RCC 7860 (cell line): Measurements from ENCODE around the gene GPX7.

ENCODE experiments used
- DNase-seq: peaks from one replicate; pipeline ENCODE4 v3.0.0-alpha.2; 2015; ENCODE audit warnings: low spot score
- FAIRE-seq: peaks from 2 replicates; lab custom pipeline; 2012; peaks lifted over from hg19 to GRCh38; lab: Jason Lieb, UNC

Gene GPX7

DNA sequence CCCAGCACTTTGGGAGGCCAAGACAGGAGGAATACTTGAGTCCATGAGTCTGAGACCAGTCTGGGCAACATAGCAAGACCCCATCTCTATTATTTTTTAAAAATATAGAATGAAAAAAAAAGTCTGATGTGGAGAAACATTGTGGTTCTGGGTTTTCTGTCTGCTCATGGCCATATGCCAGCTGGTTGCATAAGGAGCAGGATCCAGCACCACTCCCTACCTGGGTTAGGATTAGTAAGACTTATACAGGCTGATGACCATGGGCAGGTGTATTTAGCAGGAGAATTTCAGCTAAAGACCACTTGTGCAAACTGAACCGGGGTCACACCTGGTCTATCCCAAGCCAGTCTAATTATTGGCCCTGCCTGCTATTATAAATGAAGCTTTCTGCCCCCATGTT is 16.7 kb upstream of the GPX7 start:
- DNase-seq (no peak), FAIRE-seq (no peak)

GRCh38 chr1:52588027-52588426 is 14.1 kb upstream of the GPX7 start:
- DNase-seq (no peak), FAIRE-seq (no peak)

GRCh38 chr1:52588535-52588934 is 13.6 kb upstream of the GPX7 start:
- no peak for FAIRE-seq
- no peak for DNase-seq

DNA sequence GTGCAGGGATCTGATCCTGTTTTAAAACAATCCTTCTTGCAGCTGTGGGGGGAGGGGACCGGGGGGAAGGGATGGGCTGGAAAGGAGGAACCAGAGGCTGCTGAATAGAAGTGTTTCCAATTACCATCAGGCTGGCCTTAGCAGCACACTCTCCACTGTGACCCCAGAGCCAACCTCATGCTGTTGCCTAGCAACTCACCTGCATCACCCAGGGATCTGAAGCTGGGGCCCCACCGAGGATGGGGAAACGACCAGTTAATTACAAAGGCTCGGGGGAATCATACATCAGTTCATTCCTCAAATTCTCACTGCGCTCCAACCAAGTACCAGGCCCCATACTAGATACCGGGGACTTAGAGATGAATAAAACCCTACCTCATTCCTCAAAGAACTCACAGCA is 11.9 kb upstream of the GPX7 start:
- FAIRE-seq (no peak), DNase-seq (no peak)

GRCh38 chr1:52592637-52593323 is 9.4 kb upstream of the GPX7 start:
- FAIRE-seq (no peak), DNase-seq (no peak)

GRCh38 chr1:52593495-52593894 is 8.7 kb upstream of the GPX7 start:
- no peak for FAIRE-seq
- no peak for DNase-seq

GRCh38 chr1:52595061-52595460 is 7.1 kb upstream of the GPX7 start:
- FAIRE-seq (no peak), DNase-seq (no peak)

DNA sequence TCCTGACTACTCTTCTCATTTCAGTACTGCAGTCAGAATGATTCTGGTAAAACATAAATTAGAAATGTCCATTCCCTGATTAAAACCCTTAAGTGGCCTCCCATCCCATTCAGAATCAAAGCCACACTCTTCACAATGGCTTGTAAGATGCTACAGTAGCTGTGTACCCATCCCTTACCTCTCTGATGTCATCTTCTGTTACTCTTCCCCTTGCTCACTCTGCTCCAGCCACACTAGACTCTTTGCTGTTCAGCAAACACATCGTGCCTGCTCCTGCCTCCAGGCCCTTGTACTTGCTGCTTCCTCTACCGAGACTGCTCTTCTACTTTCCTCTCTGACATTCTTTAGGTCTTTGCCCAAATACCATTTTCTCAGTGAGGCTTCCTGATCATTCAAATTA is 4.3 kb upstream of the GPX7 start:
- DNase-seq: no peak
- no peak for FAIRE-seq

DNA sequence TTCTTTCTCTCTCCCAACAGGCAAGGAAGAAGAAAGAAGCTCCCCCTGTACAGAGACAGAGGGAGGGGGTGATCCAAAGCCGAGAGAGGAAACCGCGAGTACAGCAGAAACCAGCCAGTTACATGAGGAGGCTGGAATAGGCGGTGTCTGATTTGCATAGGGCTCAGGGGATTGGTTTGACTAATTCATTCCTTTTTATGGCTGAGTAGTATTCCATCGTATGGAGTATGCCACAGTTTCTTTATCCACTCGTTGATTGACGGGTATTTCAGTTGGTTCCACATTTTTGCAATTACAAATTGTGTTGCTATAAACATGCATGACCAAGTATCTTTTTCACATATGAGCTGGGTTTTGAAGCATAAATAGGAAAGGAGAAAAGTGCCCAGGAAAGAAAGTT is 3.4 kb upstream of the GPX7 start:
- FAIRE-seq: no peak
- DNase-seq: no peak

- FAIRE-seq: no peak
- DNase-seq: no peak
Observed at GRCh38 chr1:52599236-52599635, 2.9 kb upstream of the GPX7 start.

GRCh38 chr1:52600533-52601179 is 1.5 kb upstream of the GPX7 start:
- FAIRE-seq: no peak
- DNase-seq: no peak

GRCh38 chr1:52601519-52601918 is 652 bp upstream of the GPX7 start:
- no peak for FAIRE-seq
- no peak for DNase-seq

- DNase-seq: no peak
Observed at GRCh38 chr1:52602856-52603600, 857 bp downstream of the GPX7 start.

DNA sequence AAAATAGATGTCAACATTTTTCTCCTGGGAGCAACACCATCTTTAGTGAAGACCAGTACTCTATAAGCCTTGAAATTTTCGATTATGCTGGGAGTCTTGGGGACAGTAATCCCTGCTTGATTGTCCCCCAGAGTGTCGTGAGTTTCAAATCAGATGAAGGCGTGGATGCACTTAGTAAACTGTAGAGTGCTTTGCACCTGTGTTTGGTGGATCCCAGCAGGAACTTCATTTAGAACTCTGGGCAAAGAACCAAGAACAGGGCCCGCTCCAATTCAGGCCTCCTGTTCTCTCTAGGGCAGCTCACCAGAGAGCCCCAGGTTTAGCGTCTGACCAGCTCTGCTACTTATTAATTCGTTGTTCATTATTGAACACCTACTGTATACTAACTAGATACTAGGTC is 1.5 kb downstream of the GPX7 start:
- DNase-seq (no peak), FAIRE-seq (no peak)

More at GRCh38 chr1:52602856-52603600, 857 bp downstream of the GPX7 start:
- FAIRE-seq: no peak

DNA sequence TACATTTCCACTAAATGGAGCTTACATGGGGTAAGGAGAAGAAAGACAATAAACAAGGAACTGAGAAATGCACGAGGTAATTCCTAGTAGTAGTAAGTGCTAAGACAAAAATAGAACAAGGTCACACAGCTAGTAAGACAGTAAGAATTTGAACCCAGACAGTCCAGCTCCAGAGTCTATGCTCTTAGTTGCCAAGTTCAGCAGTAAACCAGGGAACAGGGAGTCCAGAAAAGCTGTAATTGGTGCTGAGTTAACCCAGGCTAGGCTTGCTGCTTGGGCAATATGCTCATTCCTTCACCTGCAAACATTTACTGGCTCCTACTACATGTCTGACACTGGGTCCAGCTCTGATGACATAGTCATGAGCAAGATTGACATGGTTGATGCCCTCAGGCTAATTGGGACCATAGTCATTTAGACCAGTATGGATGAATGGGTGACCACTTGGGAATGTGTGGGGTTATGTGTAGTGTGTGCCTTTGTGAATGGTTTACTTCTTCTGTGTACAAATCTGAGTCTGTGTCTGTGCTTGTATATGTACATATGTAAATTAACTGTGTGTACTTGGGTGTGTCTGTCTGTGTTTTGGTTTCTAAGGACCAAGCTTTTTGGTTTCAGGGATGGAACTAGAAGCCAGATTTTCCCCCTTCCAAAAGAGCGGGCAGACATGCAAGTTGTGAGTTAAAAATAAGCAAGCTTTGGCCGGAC is 2.0 kb downstream of the GPX7 start:
- no peak for DNase-seq

DNA sequence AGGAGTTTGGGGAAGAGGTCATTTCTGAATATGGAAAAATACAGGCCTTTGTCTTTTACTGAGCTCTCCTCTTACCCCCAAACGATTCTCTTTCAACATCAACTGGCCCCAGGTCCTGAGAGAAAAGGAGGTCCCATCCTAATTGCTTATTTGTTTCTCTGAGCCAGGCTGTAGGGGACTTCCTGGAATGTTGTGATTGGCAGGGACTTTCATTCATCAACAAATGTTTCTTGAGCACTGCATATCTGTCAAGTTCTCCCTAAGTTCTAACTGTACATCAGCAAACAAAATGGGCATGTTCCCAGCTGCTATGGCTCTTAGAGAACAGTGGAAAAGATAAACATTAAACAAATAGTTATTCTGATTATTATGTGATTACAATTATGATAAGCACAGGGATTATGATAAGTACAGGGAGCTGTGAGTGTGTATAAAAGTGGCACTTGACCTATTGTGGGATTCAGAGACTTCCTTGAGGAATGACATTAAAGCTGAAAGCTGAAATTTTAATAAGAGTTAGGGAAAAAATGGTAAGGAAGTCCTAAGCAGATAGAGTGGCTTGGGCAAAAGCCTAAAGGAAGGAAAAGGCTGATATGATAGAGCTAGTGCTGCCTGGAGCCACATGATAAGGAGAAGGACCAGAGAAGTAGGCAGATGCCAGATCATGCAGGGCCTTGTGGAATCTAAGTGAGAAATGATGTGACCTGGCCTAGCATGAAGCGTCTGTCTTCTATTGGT is 11.6 kb downstream of the GPX7 start:
- FAIRE-seq (no peak), DNase-seq (no peak)

More for the DNA sequence above, 2.0 kb downstream of the GPX7 start:
- FAIRE-seq: no peak

DNA sequence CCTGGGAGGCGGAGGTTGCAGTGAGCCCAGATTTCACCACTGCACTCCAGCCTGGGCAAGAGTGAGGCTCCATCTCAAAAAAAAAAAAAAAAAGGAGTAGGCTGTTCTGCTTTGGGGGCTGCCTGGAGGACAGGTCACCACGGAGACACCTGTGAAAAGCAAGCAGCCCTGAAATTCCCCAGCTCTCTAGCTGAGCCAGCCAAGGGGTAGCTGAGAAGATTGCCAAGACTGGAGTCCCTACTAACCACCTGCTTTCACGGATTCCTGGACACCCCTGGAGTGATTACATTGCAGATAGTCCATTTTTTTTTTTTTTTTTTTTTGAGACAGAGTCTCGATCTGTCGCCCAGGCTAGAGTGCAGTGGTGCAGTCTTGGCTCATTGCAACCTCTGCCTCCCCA is 12.5 kb downstream of the GPX7 start:
- no peak for FAIRE-seq
- DNase-seq: no peak

- FAIRE-seq (no peak), DNase-seq (no peak)
Observed at GRCh38 chr1:52615489-52616042, 13.4 kb downstream of the GPX7 start.

GRCh38 chr1:52621950-52622349 is 19.8 kb downstream of the GPX7 start:
- no peak for FAIRE-seq
- DNase-seq: no peak

DNA sequence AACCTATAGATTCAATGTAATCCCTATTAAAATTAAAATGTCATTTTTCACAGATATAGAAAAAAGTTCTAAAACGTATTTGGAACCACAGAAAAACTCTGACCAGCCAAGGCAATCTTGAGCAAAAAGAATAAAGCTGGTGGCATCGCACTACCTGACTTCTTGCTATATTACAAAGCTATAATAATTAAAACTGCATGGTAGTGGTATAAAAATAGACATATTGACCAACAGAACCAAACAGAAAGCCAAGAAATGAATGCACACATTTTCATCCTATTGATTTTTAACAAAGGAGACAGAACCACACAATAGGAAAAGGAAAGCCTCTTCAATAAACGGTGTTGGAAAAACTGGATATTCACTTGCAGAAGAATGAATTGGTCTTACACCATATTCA is 21.6 kb downstream of the GPX7 start:
- no peak for DNase-seq
- FAIRE-seq: no peak
